Peyer's patch (tissue), 4 donors: ENCODE measurements around the gene TMEM63B.
"Not testable (repeated sequence)": the region's sequence is repeated elsewhere in the genome, so short reads cannot be mapped to it uniquely, and the experiment has no call there.

Experiments used
- POLR2A ChIP-seq, 2 donors: fragments of 450-650 bp; IDR thresholded peaks; one replicate each; pipeline ENCODE4 v1.5.1; 2017; ENCODE audit warnings: antibody characterized with exemption in 2 of 2, mild to moderate bottlenecking in 2 of 2, moderate library complexity in 2 of 2
- TF ChIP-seq, protein P1 (sequence below), 6 experiments: fragments of 450-650 bp in 4 of 6; fragments of 200-600 bp in 2 of 6; sonication (generic) in 1 of 6; IDR thresholded peaks; one replicate each; pipeline ENCODE4 v1.5.1; 2017 to 2019; ENCODE audit warnings: antibody characterized with exemption in 6 of 6, mild to moderate bottlenecking in 3 of 6, moderate library complexity in 1 of 6

DNA sequence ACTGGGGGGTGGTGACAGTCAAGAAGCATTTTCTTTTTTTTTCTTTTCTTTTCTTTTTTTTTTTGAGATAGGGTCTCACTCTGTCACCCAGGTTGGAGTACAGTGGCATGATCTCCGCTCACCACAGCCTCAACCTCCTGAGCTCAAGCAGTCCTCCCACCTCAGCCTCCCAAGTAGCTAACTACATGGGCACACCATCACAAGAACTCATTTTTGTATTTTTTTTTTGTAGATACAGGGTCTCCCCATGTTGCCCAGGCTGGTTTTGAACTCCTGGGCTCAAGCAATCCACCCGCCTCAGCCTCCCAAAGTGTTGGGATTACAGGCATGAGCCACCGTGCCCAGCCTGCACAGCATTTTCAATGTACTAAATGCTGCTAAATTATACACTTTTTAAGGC, 36.0 kb upstream of the TMEM63B start:
- TF ChIP-seq, protein P1, sequence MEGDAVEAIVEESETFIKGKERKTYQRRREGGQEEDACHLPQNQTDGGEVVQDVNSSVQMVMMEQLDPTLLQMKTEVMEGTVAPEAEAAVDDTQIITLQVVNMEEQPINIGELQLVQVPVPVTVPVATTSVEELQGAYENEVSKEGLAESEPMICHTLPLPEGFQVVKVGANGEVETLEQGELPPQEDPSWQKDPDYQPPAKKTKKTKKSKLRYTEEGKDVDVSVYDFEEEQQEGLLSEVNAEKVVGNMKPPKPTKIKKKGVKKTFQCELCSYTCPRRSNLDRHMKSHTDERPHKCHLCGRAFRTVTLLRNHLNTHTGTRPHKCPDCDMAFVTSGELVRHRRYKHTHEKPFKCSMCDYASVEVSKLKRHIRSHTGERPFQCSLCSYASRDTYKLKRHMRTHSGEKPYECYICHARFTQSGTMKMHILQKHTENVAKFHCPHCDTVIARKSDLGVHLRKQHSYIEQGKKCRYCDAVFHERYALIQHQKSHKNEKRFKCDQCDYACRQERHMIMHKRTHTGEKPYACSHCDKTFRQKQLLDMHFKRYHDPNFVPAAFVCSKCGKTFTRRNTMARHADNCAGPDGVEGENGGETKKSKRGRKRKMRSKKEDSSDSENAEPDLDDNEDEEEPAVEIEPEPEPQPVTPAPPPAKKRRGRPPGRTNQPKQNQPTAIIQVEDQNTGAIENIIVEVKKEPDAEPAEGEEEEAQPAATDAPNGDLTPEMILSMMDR (IDR thresholded peaks at IDR 0.05) = not testable (repeated sequence)
- TF ChIP-seq POLR2A (IDR thresholded peaks at IDR 0.05) = not testable (repeated sequence)
